B cell (primary cell): ENCODE results near the gene FAM3B.

Experiments
- EZH2 ChIP-seq: IDR thresholded peaks from 2 replicates; pipeline ENCODE4 v1.6.1; 2012; ENCODE audit warnings: borderline replicate concordance, low read depth, mild to moderate bottlenecking, moderate library complexity, low read length; ENCODE audit not compliant: insufficient read depth, poor library complexity, severe bottlenecking
- TF ChIP-seq, protein P1 (sequence below): fragments of 200-600 bp; IDR thresholded peaks from one replicate; pipeline ENCODE4 v1.8.0; 2022; ENCODE audit warnings: antibody characterized with exemption, mild to moderate bottlenecking

DNA sequence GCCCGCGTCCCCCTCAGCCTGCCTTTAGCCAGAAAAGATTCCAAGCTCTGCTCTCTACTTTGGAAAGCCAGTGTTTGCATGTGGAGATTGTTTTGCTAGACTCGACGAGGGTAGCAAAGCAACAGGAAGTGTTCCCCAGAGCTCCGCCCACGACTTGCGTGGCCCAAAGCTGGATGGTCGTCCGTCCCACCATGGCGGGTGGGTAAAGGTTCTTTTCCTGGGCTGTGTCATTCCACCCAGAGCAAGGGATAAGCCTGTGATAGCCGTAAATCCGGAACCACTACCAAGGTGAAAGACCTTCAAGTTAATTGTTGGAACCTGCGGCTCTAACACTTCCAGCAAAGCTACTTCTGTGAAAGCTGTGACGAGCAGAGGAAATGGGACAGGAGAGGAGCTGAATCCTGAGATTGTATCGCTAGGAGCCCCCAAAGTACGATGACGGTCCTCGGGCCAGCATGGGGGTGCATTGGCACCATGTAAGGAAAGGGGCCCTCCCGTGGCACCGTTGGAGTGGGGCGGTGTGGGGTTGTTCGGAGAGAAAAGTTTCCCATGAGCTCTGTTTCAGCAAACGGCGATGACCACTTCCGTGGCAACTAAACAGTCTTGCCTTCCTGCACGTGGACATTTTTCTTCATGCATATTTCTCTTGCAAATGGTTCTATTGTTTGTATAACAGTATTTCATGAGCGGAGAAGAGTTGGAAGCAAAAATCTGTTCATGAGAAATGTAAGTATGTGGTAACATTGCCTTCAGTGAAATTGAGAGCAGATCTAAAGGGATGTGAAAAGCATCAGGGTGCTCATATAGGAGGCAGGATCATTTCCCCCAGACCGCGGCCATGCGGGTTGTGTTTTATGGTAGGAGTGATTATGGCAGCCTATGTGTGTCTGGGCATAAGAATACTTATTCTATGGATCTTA, 53.6 kb downstream of the FAM3B start:
- TF ChIP-seq, protein P1, sequence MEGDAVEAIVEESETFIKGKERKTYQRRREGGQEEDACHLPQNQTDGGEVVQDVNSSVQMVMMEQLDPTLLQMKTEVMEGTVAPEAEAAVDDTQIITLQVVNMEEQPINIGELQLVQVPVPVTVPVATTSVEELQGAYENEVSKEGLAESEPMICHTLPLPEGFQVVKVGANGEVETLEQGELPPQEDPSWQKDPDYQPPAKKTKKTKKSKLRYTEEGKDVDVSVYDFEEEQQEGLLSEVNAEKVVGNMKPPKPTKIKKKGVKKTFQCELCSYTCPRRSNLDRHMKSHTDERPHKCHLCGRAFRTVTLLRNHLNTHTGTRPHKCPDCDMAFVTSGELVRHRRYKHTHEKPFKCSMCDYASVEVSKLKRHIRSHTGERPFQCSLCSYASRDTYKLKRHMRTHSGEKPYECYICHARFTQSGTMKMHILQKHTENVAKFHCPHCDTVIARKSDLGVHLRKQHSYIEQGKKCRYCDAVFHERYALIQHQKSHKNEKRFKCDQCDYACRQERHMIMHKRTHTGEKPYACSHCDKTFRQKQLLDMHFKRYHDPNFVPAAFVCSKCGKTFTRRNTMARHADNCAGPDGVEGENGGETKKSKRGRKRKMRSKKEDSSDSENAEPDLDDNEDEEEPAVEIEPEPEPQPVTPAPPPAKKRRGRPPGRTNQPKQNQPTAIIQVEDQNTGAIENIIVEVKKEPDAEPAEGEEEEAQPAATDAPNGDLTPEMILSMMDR, result no peak
- no peak for TF ChIP-seq EZH2
